Calu3 (cell line): ENCODE results near the gene HS3ST4. TPM values are rescaled to one million over a fixed set of nuclear protein-coding genes. Genes with fewer than 3 reads are reported as not detected.

Experiments used
- BruUV-seq: library from RNA; stranded (reverse); fragments of 400-500 nt; replicated peaks from 2 replicates; lab custom pipeline; 2021; lab: Mats Ljungman, UMichigan
- CTCF ChIA-PET: fragments of 300-600 bp; sonication (Branson Sonifier 250); formaldehyde crosslinking; loops from one replicate; lab custom pipeline; 2022; ENCODE audit warnings: antibody characterized with exemption; lab: Charles Lee
- DNase-seq: peaks from one replicate; pipeline ENCODE4 v3.0.0; 2022
- H3K27ac Mint-ChIP-seq: one replicate; pipeline ENCODE4 v1.8.0; 2022; ENCODE audit warnings: mixed read lengths; ENCODE audit not compliant: unreplicated experiment
- H3K27me3 Mint-ChIP-seq: one replicate; pipeline ENCODE4 v1.8.0; 2022; ENCODE audit warnings: mixed read lengths; ENCODE audit not compliant: unreplicated experiment
- H3K36me3 Mint-ChIP-seq: one replicate; pipeline ENCODE4 v1.8.0; 2022; ENCODE audit warnings: mild to moderate bottlenecking, moderate library complexity, mixed read lengths; ENCODE audit not compliant: insufficient read depth, unreplicated experiment
- H3K4me1 Mint-ChIP-seq: one replicate; pipeline ENCODE4 v1.8.0; 2022; ENCODE audit warnings: mild to moderate bottlenecking, low read depth, mixed read lengths; ENCODE audit not compliant: unreplicated experiment
- H3K4me3 Mint-ChIP-seq: one replicate; pipeline ENCODE4 v1.8.0; 2022; ENCODE audit warnings: mild to moderate bottlenecking, low read depth, moderate library complexity, mixed read lengths; ENCODE audit not compliant: unreplicated experiment
- H3K9me3 Mint-ChIP-seq: one replicate; pipeline ENCODE4 v1.8.0; 2022; ENCODE audit warnings: low read depth, mixed read lengths; ENCODE audit not compliant: unreplicated experiment
- intact Hi-C: fragments of 100-400 bp; cut with micrococcal nuclease; formaldehyde crosslinking; loops from one replicate; pipeline ENCODE4 v1.10.0; 2022; ENCODE audit not compliant: unreplicated experiment
- total RNA-seq: library from RNA; stranded (reverse); gene quantifications from 2 replicates; pipeline ENCODE4 v1.2.3, GENCODE V29; 2022
- TF ChIP-seq, protein P1 (sequence below): fragments of 200-600 bp; IDR thresholded peaks from one replicate; pipeline ENCODE4 v1.8.0; 2022; ENCODE audit warnings: antibody characterized with exemption; ENCODE audit not compliant: unreplicated experiment

HS3ST4 gene
- total RNA-seq, 1 experiment from 2014 or later: not detected

DNA sequence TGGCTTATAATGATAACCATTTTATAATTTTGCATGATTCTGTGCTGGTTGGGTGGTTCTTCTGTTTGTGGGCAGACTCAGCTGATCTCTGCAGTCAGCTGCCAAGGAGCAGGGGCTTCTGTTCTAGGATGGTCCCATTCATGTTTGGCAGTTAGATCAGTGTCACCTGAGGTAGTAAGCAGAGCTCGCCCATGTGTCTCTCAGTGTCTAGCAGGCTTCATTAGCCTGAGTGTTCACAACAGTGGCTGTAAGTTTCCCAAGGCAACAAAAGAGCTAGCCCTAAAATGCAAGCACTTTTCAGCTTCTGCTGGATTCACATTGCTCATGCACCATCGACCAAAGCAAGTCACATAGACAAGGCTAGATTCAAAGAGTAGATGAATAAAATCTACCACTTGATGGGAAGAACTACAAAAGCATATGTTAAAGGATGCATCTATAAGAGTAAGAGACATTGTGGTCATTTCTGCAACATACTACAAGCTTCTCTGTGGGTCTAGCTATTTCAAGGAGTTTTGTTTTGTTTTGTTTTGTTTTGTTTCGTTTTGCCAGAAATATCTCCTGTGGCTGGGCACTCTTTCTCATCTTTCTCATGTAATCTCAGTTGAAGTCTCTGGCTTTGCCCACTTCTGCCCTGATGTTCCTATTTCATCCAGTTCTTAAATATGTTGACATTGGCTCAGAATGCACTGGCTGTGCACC, 180.8 kb downstream of the HS3ST4 start:
- H3K27ac Mint-ChIP-seq: no peak overlapping the region
- TF ChIP-seq, protein P1, sequence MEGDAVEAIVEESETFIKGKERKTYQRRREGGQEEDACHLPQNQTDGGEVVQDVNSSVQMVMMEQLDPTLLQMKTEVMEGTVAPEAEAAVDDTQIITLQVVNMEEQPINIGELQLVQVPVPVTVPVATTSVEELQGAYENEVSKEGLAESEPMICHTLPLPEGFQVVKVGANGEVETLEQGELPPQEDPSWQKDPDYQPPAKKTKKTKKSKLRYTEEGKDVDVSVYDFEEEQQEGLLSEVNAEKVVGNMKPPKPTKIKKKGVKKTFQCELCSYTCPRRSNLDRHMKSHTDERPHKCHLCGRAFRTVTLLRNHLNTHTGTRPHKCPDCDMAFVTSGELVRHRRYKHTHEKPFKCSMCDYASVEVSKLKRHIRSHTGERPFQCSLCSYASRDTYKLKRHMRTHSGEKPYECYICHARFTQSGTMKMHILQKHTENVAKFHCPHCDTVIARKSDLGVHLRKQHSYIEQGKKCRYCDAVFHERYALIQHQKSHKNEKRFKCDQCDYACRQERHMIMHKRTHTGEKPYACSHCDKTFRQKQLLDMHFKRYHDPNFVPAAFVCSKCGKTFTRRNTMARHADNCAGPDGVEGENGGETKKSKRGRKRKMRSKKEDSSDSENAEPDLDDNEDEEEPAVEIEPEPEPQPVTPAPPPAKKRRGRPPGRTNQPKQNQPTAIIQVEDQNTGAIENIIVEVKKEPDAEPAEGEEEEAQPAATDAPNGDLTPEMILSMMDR: no peak
- intact Hi-C loops: no loop called here
- H3K4me3 Mint-ChIP-seq: no peak overlapping the region
- H3K9me3 Mint-ChIP-seq: peaks cover 35% of the 10 kb centered on the region
- no peaks in the 10 kb centered on the region for H3K36me3 Mint-ChIP-seq
- CTCF ChIA-PET: no interaction called here
- no peaks in the 10 kb centered on the region for H3K4me1 Mint-ChIP-seq
- no peak for DNase-seq
- BruUV-seq: no TSS peak
- H3K27me3 Mint-ChIP-seq: no peaks in the 10 kb centered on the region

GRCh38 chr16:25874196-25874595, 182.4 kb downstream of the HS3ST4 start:
- TF ChIP-seq, protein P1: no peak
- Mint-ChIP-seq H3K27me3 (no peaks in the 10 kb centered on the region), H3K9me3 (peaks cover 35% of the 10 kb centered on the region), H3K4me3 (no peak overlapping the region), H3K4me1 (no peaks in the 10 kb centered on the region), H3K27ac (no peak overlapping the region), H3K36me3 (no peaks in the 10 kb centered on the region)
- no TSS peak for BruUV-seq
- CTCF ChIA-PET: interaction anchor here (0.6 kb wide), 1 partner anchor 1137 kb away, joined by 3 read pairs; no protein-coding TSS in a partner anchor
- DNase-seq: no peak
- intact Hi-C loops: no loop called here

DNA sequence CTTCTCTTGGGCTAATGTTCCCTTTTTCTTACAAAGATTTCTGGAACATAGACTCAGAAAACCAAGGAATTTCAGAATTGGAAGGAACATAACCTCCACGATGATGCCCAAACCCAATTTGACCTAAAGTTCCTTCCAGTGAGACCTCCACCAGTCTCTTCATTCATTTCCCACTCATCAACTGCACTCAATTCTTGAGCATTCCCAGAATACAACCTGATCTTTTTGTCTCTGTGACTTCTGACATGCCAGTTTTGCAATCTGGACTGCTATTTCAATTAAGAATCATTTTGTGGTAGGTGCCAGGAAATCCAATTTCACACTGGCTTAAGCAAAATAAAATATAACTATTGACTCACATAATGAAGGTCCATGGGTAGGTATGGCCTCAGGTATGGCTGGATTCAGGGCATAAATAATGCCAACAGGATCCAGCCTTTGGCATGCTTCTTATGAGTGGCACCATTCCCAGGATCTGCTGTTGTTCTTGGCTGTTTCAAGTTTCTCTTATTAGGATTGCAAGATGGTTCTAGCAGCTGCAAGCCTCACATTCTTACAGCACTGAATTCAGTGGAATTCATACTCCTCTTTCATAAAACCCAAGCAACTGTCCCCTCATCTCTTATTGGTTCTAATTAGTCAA, 184.3 kb downstream of the HS3ST4 start:
- CTCF ChIA-PET: no interaction called here
- H3K4me1 Mint-ChIP-seq: no peaks in the 10 kb centered on the region
- DNase-seq: no peak
- no TSS peak for BruUV-seq
- peaks cover 29% of the 10 kb centered on the region for H3K9me3 Mint-ChIP-seq
- no peaks in the 10 kb centered on the region for H3K27me3 Mint-ChIP-seq
- TF ChIP-seq, protein P1: no peak
- no peak overlapping the region for H3K27ac Mint-ChIP-seq
- no peaks in the 10 kb centered on the region for H3K36me3 Mint-ChIP-seq
- intact Hi-C loops: no loop called here
- no peak overlapping the region for H3K4me3 Mint-ChIP-seq

- no peaks in the 10 kb centered on the region for H3K36me3 Mint-ChIP-seq
Measured at GRCh38 chr16:25877103-25877502, 185.3 kb downstream of the HS3ST4 start.

More at GRCh38 chr16:25877103-25877502, 185.3 kb downstream of the HS3ST4 start:
- Mint-ChIP-seq H3K4me1 (no peaks in the 10 kb centered on the region), H3K9me3 (peaks cover 29% of the 10 kb centered on the region), H3K27me3 (no peaks in the 10 kb centered on the region), H3K4me3 (no peak overlapping the region), H3K27ac (no peak overlapping the region)
- DNase-seq: no peak
- TF ChIP-seq, protein P1: no peak
- no TSS peak for BruUV-seq
- intact Hi-C loops: no loop called here
- CTCF ChIA-PET: no interaction called here
